MCF 10A (cell line): ENCODE data around the gene CCNB1IP1. TPM values are rescaled to one million over a fixed set of nuclear protein-coding genes. Genes with fewer than 3 reads are reported as not detected.
A peak's percentile ranks its signal among the peaks of the same experiment; 100 is the strongest.
"Not testable (repeated sequence)": the region's sequence is repeated elsewhere in the genome, so short reads cannot be mapped to it uniquely, and the experiment has no call there.

Experiments
- BruUV-seq: library from RNA; stranded (reverse); fragments of 400-500 nt; replicated peaks from 2 replicates; lab custom pipeline; 2021; lab: Mats Ljungman, UMichigan
- CTCF ChIA-PET: fragments of 300-600 bp; sonication (Branson Sonifier 250); formaldehyde crosslinking; extraction: SDS; loops from one replicate; lab custom pipeline; 2021; ENCODE audit warnings: antibody characterized with exemption, inconsistent platforms; lab: Yijun Ruan, JAX
- POLR2A ChIA-PET: fragments of 300-600, 350-650 bp; sonication (Branson Sonifier 250); formaldehyde crosslinking; extraction: SDS; loops from one replicate; lab custom pipeline; 2020; ENCODE audit warnings: antibody characterized with exemption, inconsistent platforms; lab: Yijun Ruan, JAX
- DNase-seq: peaks from one replicate; pipeline ENCODE4 v3.0.0-alpha.2; 2018; ENCODE audit not compliant: unreplicated experiment
- H3K27ac Mint-ChIP-seq: one replicate; pipeline ENCODE4 v1.8.0; 2022; ENCODE audit warnings: mild to moderate bottlenecking, low read depth, mixed read lengths; ENCODE audit not compliant: unreplicated experiment
- H3K27me3 Mint-ChIP-seq: one replicate; pipeline ENCODE4 v1.8.0; 2022; ENCODE audit warnings: mixed read lengths; ENCODE audit not compliant: insufficient read depth, unreplicated experiment
- H3K36me3 Mint-ChIP-seq: one replicate; pipeline ENCODE4 v1.8.0; 2022; ENCODE audit warnings: mild to moderate bottlenecking, moderate library complexity, mixed read lengths; ENCODE audit not compliant: insufficient read depth, unreplicated experiment
- H3K4me1 Mint-ChIP-seq: one replicate; pipeline ENCODE4 v1.8.0; 2022; ENCODE audit warnings: mixed read lengths; ENCODE audit not compliant: insufficient read depth, unreplicated experiment
- H3K4me3 Mint-ChIP-seq: one replicate; pipeline ENCODE4 v1.8.0; 2022; ENCODE audit warnings: mild to moderate bottlenecking, moderate library complexity, mixed read lengths; ENCODE audit not compliant: unreplicated experiment
- H3K9me3 Mint-ChIP-seq: one replicate; pipeline ENCODE4 v1.8.0; 2022; ENCODE audit warnings: mixed read lengths; ENCODE audit not compliant: unreplicated experiment
- intact Hi-C: fragments of 100-400 bp; cut with micrococcal nuclease; formaldehyde crosslinking; loops from 2 replicates; pipeline ENCODE4 v1.14.1; 2022
- total RNA-seq: library from RNA; stranded (reverse); gene quantifications from 2 replicates; pipeline ENCODE4 v1.2.3, GENCODE V29; 2022
- TF ChIP-seq, protein P1 (sequence below): fragments of 200-600 bp; IDR thresholded peaks from one replicate; pipeline ENCODE4 v1.8.0; 2022; ENCODE audit warnings: antibody characterized with exemption, mild to moderate bottlenecking; ENCODE audit not compliant: unreplicated experiment

Gene CCNB1IP1
- total RNA-seq, 1 experiment from 2014 or later: 108 TPM

DNA sequence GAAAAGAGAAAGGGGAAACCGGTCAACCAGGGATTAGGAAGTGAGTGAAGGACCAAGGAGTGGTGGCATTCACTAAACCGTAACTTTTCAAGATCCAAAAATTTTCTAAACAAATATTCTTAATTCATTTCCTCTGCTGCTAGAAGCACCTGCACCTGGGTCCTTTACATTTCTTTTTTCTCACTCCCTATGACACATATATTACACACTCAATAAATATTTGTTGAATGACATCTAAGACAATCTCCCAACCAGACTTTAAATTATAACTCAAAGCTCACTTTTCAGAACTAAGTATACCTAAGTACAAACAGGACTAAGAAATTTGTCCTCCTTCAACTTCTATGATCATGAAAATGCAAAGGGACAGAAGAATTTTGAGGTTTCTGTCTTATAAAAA, 38.4 kb downstream of the CCNB1IP1 start:
- BruUV-seq: TSS peak; percentile 19
- TF ChIP-seq, protein P1, sequence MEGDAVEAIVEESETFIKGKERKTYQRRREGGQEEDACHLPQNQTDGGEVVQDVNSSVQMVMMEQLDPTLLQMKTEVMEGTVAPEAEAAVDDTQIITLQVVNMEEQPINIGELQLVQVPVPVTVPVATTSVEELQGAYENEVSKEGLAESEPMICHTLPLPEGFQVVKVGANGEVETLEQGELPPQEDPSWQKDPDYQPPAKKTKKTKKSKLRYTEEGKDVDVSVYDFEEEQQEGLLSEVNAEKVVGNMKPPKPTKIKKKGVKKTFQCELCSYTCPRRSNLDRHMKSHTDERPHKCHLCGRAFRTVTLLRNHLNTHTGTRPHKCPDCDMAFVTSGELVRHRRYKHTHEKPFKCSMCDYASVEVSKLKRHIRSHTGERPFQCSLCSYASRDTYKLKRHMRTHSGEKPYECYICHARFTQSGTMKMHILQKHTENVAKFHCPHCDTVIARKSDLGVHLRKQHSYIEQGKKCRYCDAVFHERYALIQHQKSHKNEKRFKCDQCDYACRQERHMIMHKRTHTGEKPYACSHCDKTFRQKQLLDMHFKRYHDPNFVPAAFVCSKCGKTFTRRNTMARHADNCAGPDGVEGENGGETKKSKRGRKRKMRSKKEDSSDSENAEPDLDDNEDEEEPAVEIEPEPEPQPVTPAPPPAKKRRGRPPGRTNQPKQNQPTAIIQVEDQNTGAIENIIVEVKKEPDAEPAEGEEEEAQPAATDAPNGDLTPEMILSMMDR: no peak
- no peaks in the 10 kb centered on the region for H3K9me3 Mint-ChIP-seq
- POLR2A ChIA-PET: interaction anchor here (0.5 kb wide), 1 partner anchor 1703 kb away, joined by 3 read pairs; no protein-coding TSS in a partner anchor
- H3K27ac Mint-ChIP-seq: no peak overlapping the region
- intact Hi-C loops: no loop called here
- DNase-seq: no peak
- no peaks in the 10 kb centered on the region for H3K27me3 Mint-ChIP-seq
- no peak overlapping the region for H3K4me3 Mint-ChIP-seq
- CTCF ChIA-PET: no interaction called here
- H3K4me1 Mint-ChIP-seq: no peaks in the 10 kb centered on the region
- H3K36me3 Mint-ChIP-seq: peaks cover 70% of the 10 kb centered on the region

DNA sequence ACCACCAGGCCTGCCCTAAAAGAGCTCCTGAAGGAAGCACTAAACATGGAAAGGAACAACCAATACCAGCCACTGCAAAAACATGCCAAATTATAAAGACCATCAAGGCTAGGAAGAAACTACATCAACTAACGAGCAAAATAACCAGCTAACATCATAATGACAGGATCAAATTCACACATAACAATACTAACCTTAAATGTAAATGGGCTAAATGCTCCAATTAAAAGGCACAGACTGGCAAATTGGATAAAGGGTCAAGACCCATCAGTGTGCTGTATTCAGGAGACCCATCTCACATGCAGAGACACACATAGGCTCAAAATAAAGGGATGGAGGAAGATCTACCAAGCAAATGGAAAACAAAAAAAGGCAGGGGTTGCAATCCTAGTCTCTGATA, 51.1 kb downstream of the CCNB1IP1 start:
- H3K27ac Mint-ChIP-seq, BruUV-seq, POLR2A ChIA-PET, intact Hi-C loops, DNase-seq, H3K4me3 Mint-ChIP-seq, CTCF ChIA-PET, H3K4me1 Mint-ChIP-seq, H3K9me3 Mint-ChIP-seq, H3K27me3 Mint-ChIP-seq: not testable (repeated sequence)
- peaks cover 26% of the 10 kb centered on the region for H3K36me3 Mint-ChIP-seq

DNA sequence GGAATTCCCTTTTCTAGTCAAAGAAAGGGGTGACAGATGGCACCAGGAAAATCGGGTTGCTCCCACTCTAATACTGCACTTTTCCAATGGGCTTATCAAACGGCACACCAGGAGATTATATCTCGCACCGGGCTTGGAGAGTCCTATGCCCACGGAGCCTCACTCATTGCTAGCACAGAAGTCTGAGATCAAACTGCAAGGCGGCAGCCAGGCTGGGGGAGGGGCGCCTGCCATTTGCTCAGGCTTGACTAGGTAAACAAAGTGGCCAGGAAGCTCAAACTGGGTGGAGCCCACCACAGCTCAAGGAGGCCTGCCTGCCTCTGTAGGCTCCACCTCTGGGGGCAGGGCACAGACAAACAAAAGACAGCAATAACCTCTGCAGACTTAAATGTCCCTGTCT, 52.8 kb downstream of the CCNB1IP1 start:
- Mint-ChIP-seq H3K36me3 (peaks cover 18% of the 10 kb centered on the region), H3K9me3 (peaks cover 12% of the 10 kb centered on the region)
- H3K4me3 Mint-ChIP-seq, DNase-seq, POLR2A ChIA-PET, H3K27me3 Mint-ChIP-seq, CTCF ChIA-PET, H3K4me1 Mint-ChIP-seq, H3K27ac Mint-ChIP-seq, intact Hi-C loops, BruUV-seq: not testable (repeated sequence)

DNA sequence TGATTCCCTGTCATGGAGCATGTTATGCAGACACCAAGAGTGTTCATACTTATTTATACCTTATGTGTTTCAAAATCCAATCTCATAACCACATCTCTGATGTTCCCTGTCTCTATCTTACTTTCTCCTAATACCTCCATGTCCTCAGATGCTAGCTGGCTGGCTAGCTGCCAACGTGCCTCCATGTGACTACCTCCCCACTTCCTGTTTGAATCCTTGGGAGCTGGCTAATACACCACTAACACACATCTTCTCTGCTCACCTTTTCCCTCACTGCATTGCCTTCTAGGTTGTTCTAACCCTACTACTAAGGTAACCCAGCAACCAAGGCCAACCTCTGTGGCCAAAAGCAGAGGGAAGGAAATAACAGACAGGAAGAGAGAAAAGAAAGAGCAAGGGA, 54.7 kb downstream of the CCNB1IP1 start:
- no TSS peak for BruUV-seq
- peaks cover 13% of the 10 kb centered on the region for H3K9me3 Mint-ChIP-seq
- H3K4me1 Mint-ChIP-seq: peaks cover 7% of the 10 kb centered on the region
- CTCF ChIA-PET: interaction anchor here (0.7 to 1.0 kb wide), 3 partner anchors 13 to 1719 kb away, joined by 3 to 4 read pairs (median 3); no protein-coding TSS in a partner anchor
- peak; percentile 30 for DNase-seq
- intact Hi-C loops: no loop called here
- no peak overlapping the region for H3K4me3 Mint-ChIP-seq
- POLR2A ChIA-PET: interaction anchor here (0.6 kb wide), 1 partner anchor 288 kb away, joined by 3 read pairs; no protein-coding TSS in a partner anchor
- H3K27me3 Mint-ChIP-seq: no peaks in the 10 kb centered on the region
- no peak overlapping the region for H3K27ac Mint-ChIP-seq
- peaks cover 14% of the 10 kb centered on the region for H3K36me3 Mint-ChIP-seq
- TF ChIP-seq, protein P1: no peak

DNA sequence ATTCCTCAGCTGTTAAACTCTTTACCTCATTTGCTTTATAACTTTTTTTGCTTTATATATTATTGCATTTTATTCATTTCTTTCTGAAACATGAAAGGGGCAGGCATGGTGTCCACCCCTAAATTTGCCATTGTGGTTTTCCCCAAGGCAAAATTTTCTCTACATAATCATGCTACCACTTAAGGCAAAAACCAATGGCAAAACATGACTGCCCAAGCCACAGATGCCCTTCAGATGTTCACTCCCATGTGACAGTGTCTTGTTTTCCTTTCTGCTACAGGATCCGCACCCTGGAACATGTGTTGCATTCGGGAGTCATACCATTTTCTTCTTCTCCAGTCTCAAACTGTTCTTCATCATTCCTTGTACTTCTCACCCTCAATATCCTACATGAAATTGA, 55.7 kb downstream of the CCNB1IP1 start:
- ChIA-PET CTCF (no interaction called here), POLR2A (interaction anchor here (0.6 kb wide), 1 partner anchor 431 kb away, joined by 3 read pairs; no protein-coding TSS in a partner anchor)
- TF ChIP-seq, protein P1: no peak
- Mint-ChIP-seq H3K36me3 (peaks cover 14% of the 10 kb centered on the region), H3K9me3 (peaks cover 14% of the 10 kb centered on the region), H3K4me1 (peaks cover 7% of the 10 kb centered on the region), H3K4me3 (no peak overlapping the region), H3K27ac (no peak overlapping the region), H3K27me3 (no peaks in the 10 kb centered on the region)
- BruUV-seq: no TSS peak
- intact Hi-C loops: no loop called here
- DNase-seq: no peak
